DMS 273 treated with DMSO at 0.1 percent for 48 hours (cell line): Measurements from ENCODE around the gene TMSB4X.
"Not testable (repeated sequence)": the region's sequence is repeated elsewhere in the genome, so short reads cannot be mapped to it uniquely, and the experiment has no call there.

Experiments
- DNase-seq: peaks from one replicate; lab custom pipeline; 2025; lab: John Stamatoyannopoulos, UW

Gene TMSB4X

DNA sequence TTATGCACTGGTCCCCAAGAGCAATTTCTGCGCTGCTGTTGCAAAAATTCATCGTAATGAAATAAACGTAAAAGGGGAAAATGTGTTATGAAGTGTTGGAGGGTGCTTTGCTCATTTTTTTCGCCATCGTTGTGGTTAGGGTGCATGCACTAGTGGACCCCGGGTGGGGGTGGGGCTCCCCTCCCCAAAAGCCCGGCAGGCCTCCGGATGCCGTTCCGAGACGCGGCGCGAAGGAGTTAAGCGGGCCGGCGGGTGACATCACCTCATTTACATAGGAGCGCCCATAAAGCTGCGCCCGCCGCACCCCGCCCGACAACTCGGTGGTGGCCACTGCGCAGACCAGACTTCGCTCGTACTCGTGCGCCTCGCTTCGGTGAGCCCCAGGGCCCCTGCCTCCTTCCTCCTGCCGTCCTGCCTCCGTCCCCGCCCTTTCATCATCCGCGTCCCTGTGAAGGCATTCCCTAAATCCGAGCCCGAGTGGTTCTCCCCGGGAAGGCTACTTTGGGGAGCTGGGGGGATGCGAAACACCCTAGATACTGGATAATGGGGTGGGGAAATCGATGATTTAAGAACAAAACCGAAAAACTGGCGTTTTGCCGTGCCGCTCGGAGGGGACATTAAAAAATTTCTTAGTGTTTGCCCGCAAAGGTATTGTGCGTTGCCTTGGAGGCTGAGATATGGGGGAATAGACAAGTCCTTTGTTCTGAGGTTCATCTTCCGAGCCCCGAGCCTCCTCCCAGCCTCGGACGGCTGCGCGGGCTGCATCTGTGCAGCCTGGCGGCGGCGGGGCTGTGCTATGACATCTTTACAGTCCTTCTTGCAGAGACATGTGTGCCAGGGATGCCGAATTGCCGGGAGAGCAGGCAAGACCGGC is at the start of gene TMSB4X:
Gene TMSB4X, plus strand, starts transcription at position 315 of the 874 bp plus-strand sequence.
- peak; percentile 55 for DNase-seq

- DNase-seq = no peak
Measured at GRCh38 chrX:12929701-12930100, 45.2 kb upstream of the TMSB4X start.

DNA sequence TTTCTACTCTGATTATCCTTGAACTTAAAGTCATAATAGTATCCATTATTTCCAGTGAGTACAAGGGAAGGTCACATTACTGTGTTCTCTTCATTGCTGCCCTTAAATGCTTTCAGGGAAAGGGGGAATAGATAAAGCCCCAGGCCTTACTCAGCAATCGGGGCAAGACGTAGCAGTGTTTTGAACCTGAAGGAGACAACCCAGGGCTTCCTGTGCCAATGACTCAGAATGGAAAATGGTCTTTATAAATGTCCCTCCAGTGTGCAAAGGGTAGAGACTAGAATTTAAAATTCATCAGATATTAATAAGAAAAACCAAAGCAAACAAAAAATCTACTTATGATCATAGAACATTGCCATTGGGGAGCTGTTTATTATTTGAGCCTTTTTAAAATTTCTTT is 44.8 kb upstream of the TMSB4X start:
- no peak for DNase-seq

DNA sequence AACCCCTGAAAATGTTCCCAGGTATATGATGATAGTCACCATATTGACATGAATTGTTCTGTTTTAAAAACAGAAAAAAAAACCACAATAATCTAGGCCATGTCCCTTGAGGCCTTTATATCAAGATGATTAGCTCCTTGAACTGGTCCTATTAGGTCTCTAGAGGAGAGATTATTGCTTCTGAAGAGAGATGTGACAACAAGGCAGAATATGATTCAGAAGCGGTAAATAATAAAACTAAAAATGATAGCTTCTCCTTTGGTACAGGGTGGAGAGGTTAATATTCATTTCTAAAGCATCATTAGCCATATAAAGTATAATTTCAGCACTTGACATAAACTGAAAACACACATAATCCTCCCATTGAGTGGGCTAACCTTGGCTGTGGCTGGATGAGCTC is 42.7 kb upstream of the TMSB4X start:
- no peak for DNase-seq

DNA sequence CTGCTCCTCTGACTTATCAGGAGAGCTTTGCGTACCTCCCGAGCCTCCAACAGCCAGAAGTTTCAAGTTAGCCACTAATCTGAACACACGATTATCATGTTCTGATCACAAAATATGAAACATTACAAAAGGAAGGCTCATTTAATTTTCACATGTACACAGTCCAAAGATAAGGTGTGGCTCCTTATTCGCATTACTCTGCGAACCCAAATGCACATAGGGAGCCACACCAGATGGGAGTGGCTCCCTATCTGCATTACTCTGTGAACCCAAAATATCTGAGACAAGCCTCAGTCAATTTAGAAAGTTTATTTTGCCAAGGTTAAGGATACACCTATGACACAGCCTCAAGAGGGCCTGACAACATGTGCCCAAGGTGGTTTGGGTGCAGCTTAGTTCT is 40.1 kb upstream of the TMSB4X start:
- DNase-seq = no peak

GRCh38 chrX:12936947-12937346 is 38.0 kb upstream of the TMSB4X start:
- DNase-seq = no peak

DNA sequence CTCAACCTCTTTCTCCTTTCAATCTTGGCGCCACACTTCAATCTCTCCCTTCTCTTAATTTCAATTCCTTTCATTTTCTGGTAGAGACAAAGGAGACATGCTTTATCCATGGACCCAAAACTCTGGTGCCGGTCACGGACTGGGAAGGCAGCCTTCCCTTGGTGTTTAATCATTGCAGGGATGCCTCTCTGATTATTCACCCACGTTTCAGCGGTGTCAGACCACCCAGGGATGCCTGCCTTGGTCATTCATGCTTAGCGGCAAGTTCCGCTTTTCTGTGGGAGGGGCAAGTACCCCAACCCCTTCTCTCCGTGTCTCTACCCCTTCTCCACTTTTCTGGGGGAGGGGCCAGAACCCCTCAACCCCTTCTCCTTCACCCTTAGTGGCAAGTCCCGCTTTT is 34.4 kb upstream of the TMSB4X start:
- not testable (repeated sequence) for DNase-seq

GRCh38 chrX:12943592-12943991 is 31.3 kb upstream of the TMSB4X start:
- DNase-seq = not testable (repeated sequence)

DNA sequence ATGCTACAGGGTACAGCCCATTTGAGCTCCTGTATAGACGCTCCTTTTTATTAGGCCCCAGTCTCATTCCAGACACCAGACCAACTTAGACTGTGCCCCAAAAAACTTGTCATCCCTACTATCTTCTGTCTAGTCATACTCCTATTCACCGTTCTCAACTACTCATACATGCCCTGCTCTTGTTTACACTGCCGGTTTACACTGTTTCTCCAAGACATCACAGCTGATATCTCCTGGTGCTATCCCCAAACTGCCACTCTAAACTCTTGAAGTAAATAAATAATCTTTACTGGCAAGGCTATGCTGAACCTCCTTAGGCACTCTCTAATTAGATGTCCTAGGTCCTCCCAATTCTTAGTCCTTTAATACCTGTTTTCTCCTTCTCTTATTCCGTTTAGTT is 30.5 kb upstream of the TMSB4X start:
- DNase-seq = not testable (repeated sequence)

DNA sequence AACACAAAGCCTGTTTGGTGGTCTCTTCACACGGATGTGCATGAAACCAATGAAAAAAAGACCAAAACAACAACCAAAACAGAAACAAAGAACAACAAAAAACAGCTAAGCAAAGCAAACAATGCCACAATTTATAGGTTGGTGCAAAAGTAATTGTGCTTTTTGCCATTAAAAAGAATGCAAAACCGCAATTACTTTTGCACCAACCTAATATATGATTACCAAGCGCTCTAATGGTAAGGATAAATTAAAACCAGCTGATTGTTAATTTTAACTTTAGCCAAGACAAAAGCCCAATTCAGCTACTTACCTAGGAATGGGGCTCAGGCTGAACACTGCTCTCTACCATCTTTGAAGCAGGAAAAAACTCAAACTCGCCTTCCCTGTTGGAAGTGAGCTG is 29.4 kb upstream of the TMSB4X start:
- no peak for DNase-seq

GRCh38 chrX:12946406-12946805 is 28.5 kb upstream of the TMSB4X start:
- no peak for DNase-seq

GRCh38 chrX:12946838-12947544 is 27.9 kb upstream of the TMSB4X start:
- DNase-seq = peak; percentile 44

GRCh38 chrX:12947545-12948235 is 27.2 kb upstream of the TMSB4X start:
- no peak for DNase-seq

DNA sequence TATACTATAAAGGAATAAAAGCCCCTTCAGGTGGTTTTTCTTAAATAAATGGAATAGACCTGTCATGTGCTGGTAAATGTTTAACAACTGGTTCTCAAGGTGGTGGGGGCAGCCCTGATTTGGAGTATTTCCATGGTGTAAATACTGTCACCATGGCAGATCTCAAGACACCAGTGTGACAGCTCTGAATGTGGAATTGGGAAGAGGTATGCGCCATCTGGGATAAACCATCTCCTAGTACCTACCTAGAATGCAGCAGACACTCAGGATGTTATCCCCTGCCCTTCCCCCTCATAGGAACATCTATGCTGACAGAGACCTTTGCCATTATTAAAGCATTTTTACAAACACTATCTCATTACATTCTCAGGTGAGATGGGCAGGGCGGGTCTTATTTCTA is 26.4 kb upstream of the TMSB4X start:
- no peak for DNase-seq

GRCh38 chrX:12949205-12949926 is 25.5 kb upstream of the TMSB4X start:
- peak; percentile 39 for DNase-seq

- DNase-seq = no peak
Measured at GRCh38 chrX:12949927-12950656, 24.8 kb upstream of the TMSB4X start.

DNA sequence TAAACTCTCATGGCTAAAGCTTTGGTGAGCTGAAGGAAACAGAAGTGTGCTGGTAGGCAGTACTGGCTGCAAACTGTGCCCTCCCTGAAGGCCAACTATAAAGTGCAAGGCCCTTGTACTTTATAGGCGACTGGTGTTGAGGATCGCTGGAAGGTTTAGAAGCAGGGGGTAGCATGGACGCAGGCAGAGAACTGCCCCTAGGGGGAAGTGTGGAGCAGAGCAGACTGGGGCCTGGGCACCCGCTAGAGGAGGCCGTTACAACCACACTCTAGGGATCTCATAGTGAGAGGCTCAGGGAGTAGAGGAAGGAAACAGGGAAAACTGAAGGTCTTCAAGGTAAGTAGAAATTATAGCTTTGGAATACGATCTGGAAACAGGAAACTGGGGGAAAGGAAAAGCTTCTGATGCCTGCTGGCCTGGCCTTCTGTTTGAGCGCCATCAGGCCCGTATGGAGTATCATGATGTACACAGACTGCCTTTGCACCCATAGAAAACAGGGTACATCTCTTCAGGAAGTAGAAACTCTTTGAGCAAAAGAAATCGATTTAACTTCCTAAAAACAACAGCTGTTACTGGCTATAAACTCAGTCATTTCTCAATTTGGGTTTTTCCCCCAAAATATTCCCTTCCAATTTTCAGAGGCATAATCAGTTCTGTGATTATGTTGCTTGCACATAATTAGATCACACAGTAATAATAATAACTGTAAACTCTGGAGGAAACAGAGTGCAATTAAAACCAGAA is 23.9 kb upstream of the TMSB4X start:
- DNase-seq = no peak

DNA sequence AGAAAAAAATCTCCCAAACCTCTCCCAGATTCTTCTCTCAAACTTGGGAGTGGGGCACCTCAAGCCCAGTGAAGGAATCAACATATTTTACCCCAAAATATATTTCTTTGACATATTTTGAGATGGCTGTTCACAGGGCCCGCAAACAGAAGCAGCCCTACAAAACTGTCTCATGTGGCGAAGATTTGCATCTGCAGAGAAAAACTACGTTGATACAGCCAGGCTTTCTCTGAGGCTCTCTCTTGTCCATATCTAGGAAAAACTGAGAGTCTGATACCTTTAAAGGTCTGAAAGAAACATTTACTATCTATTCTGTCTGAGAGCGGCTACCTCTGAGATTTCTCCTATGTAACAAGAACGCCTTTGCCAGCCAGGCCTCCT is 23.3 kb upstream of the TMSB4X start:
- no peak for DNase-seq

- no peak for DNase-seq
Measured at GRCh38 chrX:12953420-12953819, 21.5 kb upstream of the TMSB4X start.

GRCh38 chrX:12954376-12954775 is 20.5 kb upstream of the TMSB4X start:
- no peak for DNase-seq

GRCh38 chrX:12954981-12955380 is 19.9 kb upstream of the TMSB4X start:
- DNase-seq = no peak
